ENCODE results near the gene SPEM3.
"Not testable (repeated sequence)": the region's sequence is repeated elsewhere in the genome, so short reads cannot be mapped to it uniquely, and the experiment has no call there.

SPEM3 gene

GRCh38 chr17:7479213-7480088 is 50.8 kb downstream of the SPEM3 start, which contains the start of gene ZBTB4:
TSS of gene ZBTB4 (minus strand) at chr17:7479631. CDS start at chr17:7466801, 12,830 bp downstream.
- TF ChIP-seq, protein P1, sequence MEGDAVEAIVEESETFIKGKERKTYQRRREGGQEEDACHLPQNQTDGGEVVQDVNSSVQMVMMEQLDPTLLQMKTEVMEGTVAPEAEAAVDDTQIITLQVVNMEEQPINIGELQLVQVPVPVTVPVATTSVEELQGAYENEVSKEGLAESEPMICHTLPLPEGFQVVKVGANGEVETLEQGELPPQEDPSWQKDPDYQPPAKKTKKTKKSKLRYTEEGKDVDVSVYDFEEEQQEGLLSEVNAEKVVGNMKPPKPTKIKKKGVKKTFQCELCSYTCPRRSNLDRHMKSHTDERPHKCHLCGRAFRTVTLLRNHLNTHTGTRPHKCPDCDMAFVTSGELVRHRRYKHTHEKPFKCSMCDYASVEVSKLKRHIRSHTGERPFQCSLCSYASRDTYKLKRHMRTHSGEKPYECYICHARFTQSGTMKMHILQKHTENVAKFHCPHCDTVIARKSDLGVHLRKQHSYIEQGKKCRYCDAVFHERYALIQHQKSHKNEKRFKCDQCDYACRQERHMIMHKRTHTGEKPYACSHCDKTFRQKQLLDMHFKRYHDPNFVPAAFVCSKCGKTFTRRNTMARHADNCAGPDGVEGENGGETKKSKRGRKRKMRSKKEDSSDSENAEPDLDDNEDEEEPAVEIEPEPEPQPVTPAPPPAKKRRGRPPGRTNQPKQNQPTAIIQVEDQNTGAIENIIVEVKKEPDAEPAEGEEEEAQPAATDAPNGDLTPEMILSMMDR (IDR thresholded peaks at IDR 0.05; ENCODE audit: extremely low read depth, missing control alignments), result no peak
- DNase-seq (ENCODE audit: low spot score), result peak; percentile 89

GRCh38 chr17:7480089-7480384 is 51.4 kb downstream of the SPEM3 start:
- TF ChIP-seq, protein P1 (IDR thresholded peaks at IDR 0.05; ENCODE audit: extremely low read depth, missing control alignments), result no peak
- no peak for DNase-seq (ENCODE audit: low spot score)

GRCh38 chr17:7481275-7481674 is 52.6 kb downstream of the SPEM3 start, which contains the start of gene SLC35G6:
TSS of gene SLC35G6 (plus strand) at chr17:7481446. CDS start at chr17:7481517, 71 bp downstream.
- not testable (repeated sequence) for DNase-seq (ENCODE audit: low spot score)

GRCh38 chr17:7481842-7482741 is 53.4 kb downstream of the SPEM3 start:
- DNase-seq (ENCODE audit: low spot score), result not testable (repeated sequence)

Data from GM20000 (cell line).